Tibial nerve (tissue), 4 donors: ENCODE measurements around the gene ZDHHC24.

Experiments used
- CTCF ChIP-seq, 5 experiments: fragments of 200-600 bp in 3 of 5; fragments of 450-650 bp in 2 of 5; sonication (generic) in 3 of 5; IDR thresholded peaks; one replicate each; pipeline ENCODE4 v1.5.1; 2016 to 2019; ENCODE audit warnings: antibody characterized with exemption in 5 of 5, mild to moderate bottlenecking in 3 of 5, moderate library complexity in 2 of 5
- EP300 ChIP-seq, 2 donors: sonication (generic); formaldehyde crosslinking; IDR thresholded peaks; one replicate each; pipeline ENCODE4 v1.6.1; 2017; ENCODE audit warnings: antibody characterized with exemption in 2 of 2, mild to moderate bottlenecking in 1 of 2
- POLR2A ChIP-seq, 2 donors: fragments of 450-650 bp; IDR thresholded peaks; one replicate each; pipeline ENCODE4 v1.6.1; 2017; ENCODE audit warnings: antibody characterized with exemption in 2 of 2, mild to moderate bottlenecking in 2 of 2, moderate library complexity in 2 of 2

- TF ChIP-seq CTCF (IDR thresholded peaks at IDR 0.05) = no peak
- no peak for TF ChIP-seq POLR2A (IDR thresholded peaks at IDR 0.05)
- no peak for TF ChIP-seq EP300 (IDR thresholded peaks at IDR 0.05)
Measured at GRCh38 chr11:66492161-66492865, 53.5 kb downstream of the ZDHHC24 start.
